GM12878 (cell line): ENCODE measurements around the gene LTV1. TPM values are rescaled to one million over a fixed set of nuclear protein-coding genes. Genes with fewer than 3 reads are reported as not detected.

Experiments used
- ATAC-seq: fragments of 200-7000 bp; cut with Tn5 transposase; 3 replicates; pipeline ENCODE4 v1.9.1; 2020; ENCODE audit warnings: mild to moderate bottlenecking, moderate library complexity
- BruUV-seq: library from RNA; stranded (reverse); fragments of 400-500 nt; replicated peaks from 2 replicates; lab custom pipeline; 2021; lab: Mats Ljungman, UMichigan
- CTCF ChIA-PET: fragments of 300-600 bp; sonication (Branson Sonifier 250); formaldehyde crosslinking; extraction: SDS; loops from one replicate; lab custom pipeline; 2021; ENCODE audit warnings: inconsistent platforms; lab: Yijun Ruan, JAX
- POLR2A ChIA-PET: fragments of 350-600 bp; formaldehyde crosslinking; extraction: SDS; loops from one replicate; lab custom pipeline; 2021; ENCODE audit warnings: inconsistent platforms; lab: Charles Lee
- RAD21 ChIA-PET: fragments of 300-600 bp; sonication (Branson Sonifier 250); formaldehyde crosslinking; loops from one replicate; lab custom pipeline; 2023; ENCODE audit warnings: antibody characterized with exemption; ENCODE audit not compliant: unreplicated experiment; lab: Charles Lee
- SMC1A ChIA-PET: fragments of 300-600 bp; sonication (Branson Sonifier 250); formaldehyde crosslinking; loops from one replicate; lab custom pipeline; 2023; ENCODE audit not compliant: unreplicated experiment, uncharacterized antibody; lab: Charles Lee
- DNase-seq: peaks from one replicate; pipeline ENCODE4 v3.0.0-alpha.2; 2011; ENCODE audit warnings: low read depth, low spot score
- FAIRE-seq: peaks from 3 replicates; lab custom pipeline; 2011; peaks lifted over from hg19 to GRCh38; lab: Jason Lieb, UNC
- H2AFZ ChIP-seq: 2 replicates; pipeline ENCODE4 v1.6.0; 2011; ENCODE audit warnings: low read depth, low read length, control low read depth; ENCODE audit not compliant: control insufficient read depth
- H3K27ac ChIP-seq: 2 replicates; pipeline ENCODE4 v1.5.1; 2011; ENCODE audit warnings: control low read depth; ENCODE audit not compliant: control insufficient read depth, insufficient read depth
- H3K27me3 ChIP-seq, 2 experiments: replicated peaks in 1 of 2; 2 replicates each; pipeline versions ENCODE4 v1.6.0 to v1.6.1; 2011; ENCODE audit warnings: low read length in 1 of 2; ENCODE audit not compliant: control insufficient read depth in 2 of 2, insufficient read depth in 2 of 2
- H3K36me3 ChIP-seq, 2 experiments: 2 replicates each; pipeline ENCODE4 v1.5.1; 2011; ENCODE audit warnings: low read length in 1 of 2; ENCODE audit not compliant: control insufficient read depth in 2 of 2, insufficient read depth in 2 of 2
- H3K4me1 ChIP-seq: 2 replicates; pipeline ENCODE4 v1.6.1; 2011; ENCODE audit warnings: mild to moderate bottlenecking, low read length, moderate library complexity, mixed read lengths; ENCODE audit not compliant: control insufficient read depth, insufficient read depth
- H3K4me2 ChIP-seq: 2 replicates; pipeline ENCODE4 v1.6.0; 2011; ENCODE audit warnings: control low read depth; ENCODE audit not compliant: control insufficient read depth, insufficient read depth
- H3K4me3 ChIP-seq: fragments of 200-600 bp; sonication (generic); 2 replicates; pipeline ENCODE4 v1.5.1; 2016
- H3K79me2 ChIP-seq: 2 replicates; pipeline ENCODE4 v1.6.0; 2011; ENCODE audit warnings: low read length; ENCODE audit not compliant: control insufficient read depth, insufficient read depth
- H3K9ac ChIP-seq: 2 replicates; pipeline ENCODE4 v1.8.0; 2011; ENCODE audit warnings: low read length, control low read depth, mixed read lengths; ENCODE audit not compliant: control insufficient read depth, insufficient read depth
- H3K9me3 ChIP-seq: replicated peaks from 3 replicates; pipeline ENCODE4 v1.5.1; 2011; ENCODE audit warnings: mild to moderate bottlenecking, low read length; ENCODE audit not compliant: control insufficient read depth, insufficient read depth
- H4K20me1 ChIP-seq: 2 replicates; pipeline ENCODE4 v1.6.0; 2011; ENCODE audit not compliant: control insufficient read depth, insufficient read depth
- ATF3 ChIP-seq: IDR thresholded peaks from 2 replicates; pipeline ENCODE4 v1.6.1; 2011; ENCODE audit warnings: low read depth, mild to moderate bottlenecking, low read length, moderate library complexity, borderline replicate concordance; ENCODE audit errors: extremely low read depth
- CHD1 ChIP-seq: IDR thresholded peaks from 2 replicates; pipeline ENCODE4 v1.6.1; 2012; ENCODE audit warnings: low read depth, low read length, improper control_type of control experiment
- KDM1A ChIP-seq: fragments of 200-600 bp; sonication (generic); IDR thresholded peaks from 2 replicates; pipeline ENCODE4 v1.6.1; 2016; ENCODE audit warnings: borderline replicate concordance
- PBX3 ChIP-seq: IDR thresholded peaks from 2 replicates; pipeline ENCODE4 v1.6.1; 2011; ENCODE audit warnings: mild to moderate bottlenecking, low read depth, low read length, moderate library complexity; ENCODE audit not compliant: insufficient replicate concordance
- PKNOX1 ChIP-seq: fragments of 450-650 bp; IDR thresholded peaks from 2 replicates; pipeline ENCODE4 v1.6.1; 2016; ENCODE audit warnings: mild to moderate bottlenecking
- RAD21 ChIP-seq: IDR thresholded peaks from 2 replicates; pipeline ENCODE4 v1.6.1; 2011; ENCODE audit warnings: mild to moderate bottlenecking, low read depth, low read length, moderate library complexity; ENCODE audit not compliant: insufficient read depth
- SUZ12 ChIP-seq: fragments of 200-600 bp; sonication (generic); IDR thresholded peaks from one replicate; pipeline ENCODE4 v1.6.1; 2018; ENCODE audit warnings: antibody characterized with exemption, mild to moderate bottlenecking; ENCODE audit not compliant: unreplicated experiment
- WGBS: methylation state at CpG from one replicate; pipeline ENCODE4 v1.1.6; 2016; ENCODE audit warnings: low lambda C conversion rate; ENCODE audit not compliant: insufficient replicate concordance, insufficient coverage; ENCODE audit errors: missing lambda C conversion rate; 5-methylcytosine and 5-hydroxymethylcytosine counted together
- in situ Hi-C: fragments of 300-500 bp; cut with MboI; formaldehyde crosslinking; loops from 9 replicates; pipeline ENCODE4 v1.14.3; 2018; ENCODE audit warnings: mixed read lengths
- intact Hi-C: fragments of 100-400 bp; cut with micrococcal nuclease; formaldehyde crosslinking; loops from one replicate; pipeline ENCODE4 v1.14.2; 2022; ENCODE audit not compliant: unreplicated experiment
- polyA plus RNA-seq, 11 experiments: library from polyadenylated mRNA; depleted of rRNA in 4 of 11; unstranded in 6 of 11; stranded (reverse) in 5 of 11; fragments of >200 nt; fragmentation: Nextera tagmentation in 4 of 11; fragmentation: Illumina TruSeq in 1 of 11; extraction: Ambion mirVana in 4 of 11; extraction: Trizol in 1 of 11; gene quantifications; 1 replicate in 1 of 11; 2 replicates in 10 of 11; pipeline versions ENCODE4 v1.2.1 to v1.2.3, GENCODE V29; 2011 to 2016; ENCODE audit warnings: inconsistent platforms in 2 of 11, missing spikeins in 2 of 11, low read depth in 1 of 11
- total RNA-seq, 4 experiments: library from RNA; depleted of rRNA in 3 of 4; stranded (reverse); fragments of >200 nt in 3 of 4; fragmentation: Illumina TruSeq in 1 of 4; extraction: Trizol in 1 of 4; gene quantifications; 2 replicates each; pipeline versions ENCODE4 v1.2.1 to v1.2.3, GENCODE V29; 2013 to 2021

Gene LTV1
- total and polyA plus RNA-seq, 10 of the 15 experiments (the other 5 are each of a cell fraction or from before 2014, with no cell fraction given): 22.3 to 66.4 (median 52.0) TPM

- in situ Hi-C loops: no loop called here
- FAIRE-seq (peak; percentile 18), DNase-seq (no peak), ATAC-seq (peak; percentile 26)
- Histone ChIP-seq H2AFZ (peak overlapping the region; percentile 91), H3K4me1 (no peaks in the 10 kb centered on the region), H3K4me3 (peak overlapping the region; percentile 88), H3K9me3 (no peaks in the 10 kb centered on the region; the same call in 2 of the 3 replicates), H3K79me2 (peaks cover 23% of the 10 kb centered on the region), H3K36me3 (peaks cover 5 to 13% of the 10 kb centered on the region in 2 experiments), H4K20me1 (no peaks in the 10 kb centered on the region), H3K4me2 (peak overlapping the region; percentile 64), H3K27ac (peak overlapping the region; percentile 78), H3K9ac (peak overlapping the region; percentile 93), H3K27me3 (no peaks in the 10 kb centered on the region)
- ChIA-PET RAD21 (interaction anchor here (0.8 to 1.5 kb wide), 5 partner anchors 20 to 222 kb away, joined by 3 to 4 read pairs (median 3); no protein-coding TSS in a partner anchor), SMC1A (interaction anchor here (1.1 to 3.0 kb wide), 10 partner anchors 9 to 336 kb away, joined by 3 to 8 read pairs (median 4); no protein-coding TSS in a partner anchor), CTCF (interaction anchor here (0.7 to 3.7 kb wide), 7 partner anchors 8 to 331 kb away, joined by 3 to 11 read pairs (median 4); no protein-coding TSS in a partner anchor), POLR2A (interaction anchor here (0.9 to 1.8 kb wide), 3 partner anchors 11 to 330 kb away, joined by 3 to 4 read pairs (median 3); no protein-coding TSS in a partner anchor)
- no TSS peak for BruUV-seq
- no peak for TF ChIP-seq KDM1A
- 0 out of 2 replicates have a peak, but pooled peaks have one; percentile 7 for TF ChIP-seq RAD21
- no peak for TF ChIP-seq SUZ12
- no peak for TF ChIP-seq PBX3
- TF ChIP-seq CHD1: no peak
- TF ChIP-seq ATF3: no peak
- peak; percentile 66; the same call in 1 of the 2 replicates for TF ChIP-seq PKNOX1
- under 1% methylated on average over 9 of the region's 9 CpGs for WGBS
- intact Hi-C loops: loop anchor here (5.0 kb wide), 3 partner anchors 266 to 391 kb away; partner anchors contain the start of genes ADAT2, FUCA2 and PEX3
Observed at GRCh38 chr6:143843677-143843999, 500 bp downstream of the LTV1 start.
